Activated CD4-positive, alpha-beta T cell treated with anti-CD3 and anti-CD28 coated beads for 24 hours (primary cell): ENCODE measurements around the gene ISOC2.
A peak's percentile ranks its signal among the peaks of the same experiment; 100 is the strongest.
"Not testable (repeated sequence)": the region's sequence is repeated elsewhere in the genome, so short reads cannot be mapped to it uniquely, and the experiment has no call there.

Experiments used
- DNase-seq, 2 donors: peaks; one replicate each; pipeline ENCODE4 v3.0.0-alpha.2; 2020; ENCODE audit warnings: low read depth in 2 of 2

ISOC2 gene

GRCh38 chr19:55459950-55460657 is 1.3 kb downstream of the ISOC2 start:
- no peak for DNase-seq

GRCh38 chr19:55459551-55459949 is 1.9 kb downstream of the ISOC2 start:
- DNase-seq: no peak

GRCh38 chr19:55457683-55458457 is 3.6 kb downstream of the ISOC2 start:
- DNase-seq: no peak

GRCh38 chr19:55456347-55456746 is 5.1 kb downstream of the ISOC2 start:
- DNase-seq: no peak

- DNase-seq: no peak
Measured at GRCh38 chr19:55455576-55456235, 5.7 kb downstream of the ISOC2 start.

- DNase-seq: peak in 1 of 2 donors; percentile 34
Measured at GRCh38 chr19:55454787-55455243, 6.6 kb downstream of the ISOC2 start.

GRCh38 chr19:55453511-55454260 is 7.8 kb downstream of the ISOC2 start:
- no peak for DNase-seq

GRCh38 chr19:55452749-55453346 is 8.6 kb downstream of the ISOC2 start:
- no peak for DNase-seq

- DNase-seq: no peak
Measured at GRCh38 chr19:55451965-55452748, 9.3 kb downstream of the ISOC2 start.

GRCh38 chr19:55451163-55451964 is 10.1 kb downstream of the ISOC2 start:
- DNase-seq: no peak

- DNase-seq: no peak
Measured at GRCh38 chr19:55449469-55449868, 12.0 kb downstream of the ISOC2 start.

GRCh38 chr19:55448175-55448490 is 13.3 kb downstream of the ISOC2 start:
- DNase-seq: not testable (repeated sequence)

- DNase-seq: no peak
Measured at GRCh38 chr19:55447421-55448174, 13.8 kb downstream of the ISOC2 start.

- no peak for DNase-seq
Measured at GRCh38 chr19:55446060-55446459, 15.4 kb downstream of the ISOC2 start.

- no peak for DNase-seq
Measured at GRCh38 chr19:55444646-55445045, 16.8 kb downstream of the ISOC2 start.

- DNase-seq: no peak
Measured at GRCh38 chr19:55443824-55444480, 17.5 kb downstream of the ISOC2 start.

- no peak for DNase-seq
Measured at GRCh38 chr19:55443045-55443823, 18.2 kb downstream of the ISOC2 start, which contains the start of gene SHISA7. Gene SHISA7 (minus strand): TSS chr19:55443300. CDS start chr19:55442863, 437 bp downstream.
